Measurements from ENCODE around the gene CLCNKA.

CLCNKA gene

GRCh38 chr1:16015960-16016901 is 5.6 kb upstream of the CLCNKA start:
- no peak overlapping the region for H3K4me2 ChIP-seq (ENCODE audit: low read length)
- TF ChIP-seq CTCF (IDR thresholded peaks at IDR 0.05; ENCODE audit: low read depth, low read length) (no peak), EZH2phosphoT487 (IDR thresholded peaks at IDR 0.05; ENCODE audit: low read depth) (no peak)
- no peaks in the 10 kb centered on the region for H3K79me2 ChIP-seq (ENCODE audit: low read length)
- H3K9me3 ChIP-seq (ENCODE audit: insufficient read depth, low read length) = no peaks in the 10 kb centered on the region
- no peak overlapping the region for H3K9ac ChIP-seq (ENCODE audit: low read length)
- no peak overlapping the region for H3K27ac ChIP-seq (ENCODE audit: low read length)
- H3K4me1 ChIP-seq (ENCODE audit: low read length) = peaks cover 12% of the 10 kb centered on the region
- H3K36me3 ChIP-seq (replicated peaks; ENCODE audit: low read depth, low read length) = no peaks in the 10 kb centered on the region
- no peak overlapping the region for H2AFZ ChIP-seq (ENCODE audit: low read depth, low read length)
- H3K27me3 ChIP-seq (ENCODE audit: low read depth, low read length) = no peaks in the 10 kb centered on the region; the same call in 1 of the 2 replicates
- H4K20me1 ChIP-seq (ENCODE audit: insufficient read depth, low read length) = no peaks in the 10 kb centered on the region
- H3K4me3 ChIP-seq (ENCODE audit: low read length) = no peak overlapping the region

- H3K4me2 ChIP-seq (ENCODE audit: low read length) = 0 out of 2 replicates have a peak overlapping the region, but pooled peaks have one; percentile 30
- no peak overlapping the region for H2AFZ ChIP-seq (ENCODE audit: low read depth, low read length)
- no peak for TF ChIP-seq CTCF (IDR thresholded peaks at IDR 0.05; ENCODE audit: low read depth, low read length)
- no peak for TF ChIP-seq EZH2phosphoT487 (IDR thresholded peaks at IDR 0.05; ENCODE audit: low read depth)
- no peaks in the 10 kb centered on the region; the same call in 1 of the 2 replicates for H3K27me3 ChIP-seq (ENCODE audit: low read depth, low read length)
- H3K9ac ChIP-seq (ENCODE audit: low read length) = no peak overlapping the region
- H4K20me1 ChIP-seq (ENCODE audit: insufficient read depth, low read length) = no peaks in the 10 kb centered on the region
- no peak overlapping the region for H3K27ac ChIP-seq (ENCODE audit: low read length)
- peaks cover 12% of the 10 kb centered on the region for H3K4me1 ChIP-seq (ENCODE audit: low read length)
- H3K9me3 ChIP-seq (ENCODE audit: insufficient read depth, low read length) = no peaks in the 10 kb centered on the region
- H3K79me2 ChIP-seq (ENCODE audit: low read length) = no peaks in the 10 kb centered on the region
- no peaks in the 10 kb centered on the region for H3K36me3 ChIP-seq (replicated peaks; ENCODE audit: low read depth, low read length)
- no peak overlapping the region for H3K4me3 ChIP-seq (ENCODE audit: low read length)
Measured at GRCh38 chr1:16017076-16017460, 4.8 kb upstream of the CLCNKA start.

- no peak within 1 kb of the TSS for H3K27ac ChIP-seq (ENCODE audit: low read length)
- peak within 1 kb of the TSS; percentile 30 for H3K4me2 ChIP-seq (ENCODE audit: low read length)
- H3K9me3 ChIP-seq (ENCODE audit: insufficient read depth, low read length) = no peaks in the 10 kb centered on the region
Measured at GRCh38 chr1:16017461-16018303, 4.2 kb upstream of the CLCNKA start, which contains the start of gene HSPB7. TSS of gene HSPB7 (minus strand) at chr1:16018043. CDS start at chr1:16017963, 80 bp downstream.

More at GRCh38 chr1:16017461-16018303, 4.2 kb upstream of the CLCNKA start, which contains the start of gene HSPB7:
- Histone ChIP-seq H4K20me1 (ENCODE audit: insufficient read depth, low read length) (no peaks in the 10 kb centered on the region), H3K9ac (ENCODE audit: low read length) (no peak within 1 kb of the TSS), H2AFZ (ENCODE audit: low read depth, low read length) (no peak within 1 kb of the TSS), H3K4me3 (ENCODE audit: low read length) (no peak within 1 kb of the TSS), H3K4me1 (ENCODE audit: low read length) (peaks cover 12% of the 10 kb centered on the region), H3K36me3 (replicated peaks; ENCODE audit: low read depth, low read length) (no peaks in the 10 kb centered on the region), H3K27me3 (ENCODE audit: low read depth, low read length) (no peaks in the 10 kb centered on the region; the same call in 1 of the 2 replicates), H3K79me2 (ENCODE audit: low read length) (no peaks in the 10 kb centered on the region)
- TF ChIP-seq CTCF (IDR thresholded peaks at IDR 0.05; ENCODE audit: low read depth, low read length) (no peak; the same call in 1 of the 2 replicates), EZH2phosphoT487 (IDR thresholded peaks at IDR 0.05; ENCODE audit: low read depth) (no peak)

Measured in OCI-LY3 (cell line).